ENCODE data around the gene EZH1. TPM values are rescaled to one million over a fixed set of nuclear protein-coding genes. Genes with fewer than 3 reads are reported as not detected.
A peak's percentile ranks its signal among the peaks of the same experiment; 100 is the strongest.
"Not testable (repeated sequence)": the region's sequence is repeated elsewhere in the genome, so short reads cannot be mapped to it uniquely, and the experiment has no call there.

Gene EZH1
- total and polyA plus RNA-seq, 2 experiments from 2014 or later = 22.4 to 22.8 TPM

GRCh38 chr17:42670789-42671657 is 73.8 kb downstream of the EZH1 start:
- Histone ChIP-seq H3K4me1 (ENCODE audit: insufficient read depth) (peaks cover 34% of the 10 kb centered on the region), H3K4me2 (ENCODE audit: unreplicated experiment) (no peak overlapping the region), H3K27me3 (replicated peaks; ENCODE audit: insufficient read depth) (no peaks in the 10 kb centered on the region), H2AFZ (no peak overlapping the region), H4K20me1 (ENCODE audit: insufficient read depth) (no peaks in the 10 kb centered on the region), H3K9me3 (ENCODE audit: low read depth) (no peaks in the 10 kb centered on the region), H3K9me2 (ENCODE audit: insufficient read depth) (no peaks in the 10 kb centered on the region), H3K36me3 (ENCODE audit: low read depth) (peaks cover 5% of the 10 kb centered on the region; the same call in 1 of the 2 replicates), H3K9ac (no peak overlapping the region), H3K4me3 (no peak overlapping the region), H3F3A (ENCODE audit: insufficient read depth) (peaks cover 32% of the 10 kb centered on the region), H3K27ac (no peak overlapping the region), H3K79me2 (ENCODE audit: insufficient read depth) (peaks cover 23% of the 10 kb centered on the region)
- in situ Hi-C loops (cut with MboI) = no loop called here
- WGBS, 2 experiments (ENCODE audit: low coverage in 1 of 2, low lambda C conversion rate in 2 of 2, missing lambda C conversion rate in 2 of 2) = 91 to 92% methylated on average over 49 to 50 of the region's 50 CpGs
- no peak for TF ChIP-seq EZH2 (IDR thresholded peaks at IDR 0.05; ENCODE audit: insufficient read depth, poor library complexity, severe bottlenecking)
- no peak for TF ChIP-seq EZH2phosphoT487 (IDR thresholded peaks at IDR 0.05; ENCODE audit: insufficient read depth, low read depth)
- DNase-seq = no peak

- Histone ChIP-seq H3K9ac (no peak overlapping the region), H3K27ac (no peak overlapping the region), H4K20me1 (ENCODE audit: insufficient read depth) (no peaks in the 10 kb centered on the region), H3F3A (ENCODE audit: insufficient read depth) (peaks cover 32% of the 10 kb centered on the region), H3K4me1 (ENCODE audit: insufficient read depth) (peaks cover 34% of the 10 kb centered on the region), H3K36me3 (ENCODE audit: low read depth) (peaks cover 5% of the 10 kb centered on the region; the same call in 1 of the 2 replicates), H3K4me3 (no peak overlapping the region), H3K9me3 (ENCODE audit: low read depth) (no peaks in the 10 kb centered on the region), H2AFZ (no peak overlapping the region), H3K79me2 (ENCODE audit: insufficient read depth) (peaks cover 15% of the 10 kb centered on the region), H3K9me2 (ENCODE audit: insufficient read depth) (no peaks in the 10 kb centered on the region), H3K4me2 (ENCODE audit: unreplicated experiment) (no peak overlapping the region), H3K27me3 (replicated peaks; ENCODE audit: insufficient read depth) (no peaks in the 10 kb centered on the region)
- DNase-seq = no peak
- in situ Hi-C loops (cut with MboI) = no loop called here
- 88 to 92% methylated on average over 52 to 84 of the region's 87 CpGs for WGBS, 2 experiments (ENCODE audit: low coverage in 1 of 2, low lambda C conversion rate in 2 of 2, missing lambda C conversion rate in 2 of 2)
- TF ChIP-seq EZH2 (IDR thresholded peaks at IDR 0.05; ENCODE audit: insufficient read depth, poor library complexity, severe bottlenecking) = no peak
- no peak for TF ChIP-seq EZH2phosphoT487 (IDR thresholded peaks at IDR 0.05; ENCODE audit: insufficient read depth, low read depth)
Observed at GRCh38 chr17:42669977-42670788, 74.7 kb downstream of the EZH1 start.

GRCh38 chr17:42669705-42669976 is 75.2 kb downstream of the EZH1 start:
- in situ Hi-C loops (cut with MboI) = no loop called here
- WGBS, 2 experiments (ENCODE audit: low coverage in 1 of 2, low lambda C conversion rate in 2 of 2, missing lambda C conversion rate in 2 of 2) = 91 to 93% methylated on average over 7 to 12 of the region's 12 CpGs
- DNase-seq = no peak

GRCh38 chr17:42667088-42667951 is 77.5 kb downstream of the EZH1 start:
- Histone ChIP-seq H3K27me3 (replicated peaks; ENCODE audit: insufficient read depth) (no peaks in the 10 kb centered on the region), H3K4me2 (ENCODE audit: unreplicated experiment) (peak overlapping the region; percentile 16), H3K4me1 (ENCODE audit: insufficient read depth) (peaks cover 19% of the 10 kb centered on the region), H2AFZ (no peak overlapping the region), H3F3A (ENCODE audit: insufficient read depth) (peaks cover 32% of the 10 kb centered on the region), H3K9me3 (ENCODE audit: low read depth) (no peaks in the 10 kb centered on the region), H3K79me2 (ENCODE audit: insufficient read depth) (peaks cover 6% of the 10 kb centered on the region), H3K36me3 (ENCODE audit: low read depth) (peaks cover 5% of the 10 kb centered on the region; the same call in 1 of the 2 replicates), H4K20me1 (ENCODE audit: insufficient read depth) (no peaks in the 10 kb centered on the region), H3K9me2 (ENCODE audit: insufficient read depth) (no peaks in the 10 kb centered on the region), H3K4me3 (no peak overlapping the region), H3K9ac (peak overlapping the region; percentile 4; the same call in 1 of the 2 replicates), H3K27ac (peak overlapping the region; percentile 51)
- in situ Hi-C loops (cut with MboI) = no loop called here
- peak; percentile 93 for DNase-seq
- TF ChIP-seq EZH2phosphoT487 (IDR thresholded peaks at IDR 0.05; ENCODE audit: insufficient read depth, low read depth) = no peak
- no peak for TF ChIP-seq EZH2 (IDR thresholded peaks at IDR 0.05; ENCODE audit: insufficient read depth, poor library complexity, severe bottlenecking)
- 30 to 36% methylated on average over 7 of the region's 7 CpGs for WGBS, 2 experiments (ENCODE audit: low coverage in 1 of 2, low lambda C conversion rate in 2 of 2, missing lambda C conversion rate in 2 of 2)

More at GRCh38 chr17:42669705-42669976, 75.2 kb downstream of the EZH1 start:
- Histone ChIP-seq H3K9me3 (ENCODE audit: low read depth) (no peaks in the 10 kb centered on the region), H3K4me1 (ENCODE audit: insufficient read depth) (peaks cover 29% of the 10 kb centered on the region), H3K79me2 (ENCODE audit: insufficient read depth) (peaks cover 11% of the 10 kb centered on the region), H3K9ac (no peak overlapping the region), H3K4me3 (no peak overlapping the region), H3F3A (ENCODE audit: insufficient read depth) (peaks cover 32% of the 10 kb centered on the region), H3K4me2 (ENCODE audit: unreplicated experiment) (no peak overlapping the region), H3K27me3 (replicated peaks; ENCODE audit: insufficient read depth) (no peaks in the 10 kb centered on the region), H3K36me3 (ENCODE audit: low read depth) (peaks cover 5% of the 10 kb centered on the region; the same call in 1 of the 2 replicates), H3K27ac (no peak overlapping the region), H3K9me2 (ENCODE audit: insufficient read depth) (no peaks in the 10 kb centered on the region), H4K20me1 (ENCODE audit: insufficient read depth) (no peaks in the 10 kb centered on the region), H2AFZ (no peak overlapping the region)
- TF ChIP-seq EZH2phosphoT487 (IDR thresholded peaks at IDR 0.05; ENCODE audit: insufficient read depth, low read depth) (no peak), EZH2 (IDR thresholded peaks at IDR 0.05; ENCODE audit: insufficient read depth, poor library complexity, severe bottlenecking) (no peak)

DNA sequence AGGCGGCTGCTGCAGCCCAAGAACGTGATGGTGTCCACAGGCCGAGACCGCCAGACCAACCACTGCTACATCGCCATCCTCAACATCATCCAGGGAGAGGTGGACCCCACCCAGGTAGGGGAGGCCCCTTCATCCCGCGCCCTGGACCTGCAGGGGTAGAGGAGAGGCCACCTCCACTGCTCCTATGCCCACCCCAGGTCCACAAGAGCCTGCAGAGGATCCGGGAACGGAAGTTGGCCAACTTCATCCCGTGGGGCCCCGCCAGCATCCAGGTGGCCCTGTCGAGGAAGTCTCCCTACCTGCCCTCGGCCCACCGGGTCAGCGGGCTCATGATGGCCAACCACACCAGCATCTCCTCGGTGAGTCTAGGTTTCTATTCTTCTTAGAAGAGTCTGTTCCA is 78.7 kb downstream of the EZH1 start:
- peaks cover 13% of the 10 kb centered on the region for H3K36me3 ChIP-seq (ENCODE audit: low read depth)

More for the DNA sequence above, 78.7 kb downstream of the EZH1 start:
- H3K4me2 ChIP-seq (ENCODE audit: unreplicated experiment); DNase-seq; H3K9me2 ChIP-seq (ENCODE audit: insufficient read depth); H3K4me3 ChIP-seq; H3K27me3 ChIP-seq (replicated peaks; ENCODE audit: insufficient read depth); H4K20me1 ChIP-seq (ENCODE audit: insufficient read depth); H3K9me3 ChIP-seq (ENCODE audit: low read depth); H2AFZ ChIP-seq; H3K9ac ChIP-seq; in situ Hi-C loops (cut with MboI); H3K27ac ChIP-seq: not testable (repeated sequence)
- H3K4me1 ChIP-seq (ENCODE audit: insufficient read depth) = peaks cover 22% of the 10 kb centered on the region
- H3K79me2 ChIP-seq (ENCODE audit: insufficient read depth) = peaks cover 18% of the 10 kb centered on the region
- H3F3A ChIP-seq (ENCODE audit: insufficient read depth) = peaks cover 33% of the 10 kb centered on the region
- WGBS, 2 experiments (ENCODE audit: low coverage in 1 of 2, low lambda C conversion rate in 2 of 2, missing lambda C conversion rate in 2 of 2) = 89 to 91% methylated on average over 11 to 13 of the region's 16 CpGs

All from GM23248 (cell line).